ENCODE measurements around the gene LBH. TPM values are rescaled to one million over a fixed set of nuclear protein-coding genes. Genes with fewer than 3 reads are reported as not detected.
"Not testable (repeated sequence)": the region's sequence is repeated elsewhere in the genome, so short reads cannot be mapped to it uniquely, and the experiment has no call there.

Gene LBH
- total RNA-seq, 1 experiment from 2014 or later = 1.1 TPM

- H3K9me3 Mint-ChIP-seq (ENCODE audit: unreplicated experiment) = no peaks in the 10 kb centered on the region
- CTCF ChIA-PET = interaction anchor here (0.7 to 2.1 kb wide), 5 partner anchors 14 to 100 kb away, joined by 3 to 8 read pairs (median 3); no protein-coding TSS in a partner anchor
- POLR2A ChIA-PET = no interaction called here
- no peaks in the 10 kb centered on the region for H3K36me3 Mint-ChIP-seq (ENCODE audit: insufficient read depth, unreplicated experiment)
- intact Hi-C loops (cut with micrococcal nuclease) = no loop called here
- BruUV-seq (replicated peaks) = no TSS peak
- no peak for TF ChIP-seq CTCF (IDR thresholded peaks at IDR 0.05; ENCODE audit: unreplicated experiment)
- no peak overlapping the region for H3K4me3 Mint-ChIP-seq (ENCODE audit: unreplicated experiment)
- no peaks in the 10 kb centered on the region for H3K27me3 Mint-ChIP-seq (ENCODE audit: insufficient read depth, unreplicated experiment)
- H3K4me1 Mint-ChIP-seq (ENCODE audit: insufficient read depth, unreplicated experiment) = peaks cover 22% of the 10 kb centered on the region
- no peak overlapping the region for H3K27ac Mint-ChIP-seq (ENCODE audit: low read depth, unreplicated experiment)
- DNase-seq (ENCODE audit: unreplicated experiment) = no peak
These were observed 36.0 kb downstream of the LBH start for GRCh38 chr2:30267161-30267975.

GRCh38 chr2:30268296-30268871 lies 37.0 kb downstream of the LBH start:
- no TSS peak for BruUV-seq (replicated peaks)
- TF ChIP-seq CTCF (IDR thresholded peaks at IDR 0.05; ENCODE audit: unreplicated experiment) = no peak
- Mint-ChIP-seq H3K4me3 (ENCODE audit: unreplicated experiment) (no peak overlapping the region), H3K9me3 (ENCODE audit: unreplicated experiment) (no peaks in the 10 kb centered on the region), H3K27ac (ENCODE audit: low read depth, unreplicated experiment) (no peak overlapping the region), H3K36me3 (ENCODE audit: insufficient read depth, unreplicated experiment) (no peaks in the 10 kb centered on the region), H3K4me1 (ENCODE audit: insufficient read depth, unreplicated experiment) (peaks cover 28% of the 10 kb centered on the region), H3K27me3 (ENCODE audit: insufficient read depth, unreplicated experiment) (no peaks in the 10 kb centered on the region)
- POLR2A ChIA-PET = interaction anchor here (0.5 kb wide), 1 partner anchor 204 kb away, joined by 3 read pairs; no protein-coding TSS in a partner anchor
- intact Hi-C loops (cut with micrococcal nuclease) = no loop called here
- CTCF ChIA-PET = interaction anchor here (0.5 to 2.1 kb wide), 6 partner anchors 15 to 903 kb away, joined by 3 to 8 read pairs (median 3); no protein-coding TSS in a partner anchor
- DNase-seq (ENCODE audit: unreplicated experiment) = no peak

- H3K27me3 Mint-ChIP-seq (ENCODE audit: insufficient read depth, unreplicated experiment); H3K9me3 Mint-ChIP-seq (ENCODE audit: unreplicated experiment); H3K4me3 Mint-ChIP-seq (ENCODE audit: unreplicated experiment); H3K27ac Mint-ChIP-seq (ENCODE audit: low read depth, unreplicated experiment); BruUV-seq (replicated peaks); intact Hi-C loops (cut with micrococcal nuclease); DNase-seq (ENCODE audit: unreplicated experiment); H3K36me3 Mint-ChIP-seq (ENCODE audit: insufficient read depth, unreplicated experiment): not testable (repeated sequence)
- peaks cover 32% of the 10 kb centered on the region for H3K4me1 Mint-ChIP-seq (ENCODE audit: insufficient read depth, unreplicated experiment)
- POLR2A ChIA-PET = interaction anchor here (0.5 to 1.8 kb wide), 4 partner anchors 18 to 434 kb away, joined by 3 to 4 read pairs (median 3); no protein-coding TSS in a partner anchor
- CTCF ChIA-PET = interaction anchor here (0.6 to 1.6 kb wide), 2 partner anchors 9 to 29 kb away, joined by 3 read pairs; no protein-coding TSS in a partner anchor
These were observed 37.9 kb downstream of the LBH start for GRCh38 chr2:30269114-30269770.

GRCh38 chr2:30269771-30270145 lies 38.4 kb downstream of the LBH start:
- Mint-ChIP-seq H3K9me3 (ENCODE audit: unreplicated experiment) (no peaks in the 10 kb centered on the region), H3K36me3 (ENCODE audit: insufficient read depth, unreplicated experiment) (no peaks in the 10 kb centered on the region), H3K27me3 (ENCODE audit: insufficient read depth, unreplicated experiment) (no peaks in the 10 kb centered on the region), H3K4me1 (ENCODE audit: insufficient read depth, unreplicated experiment) (peaks cover 37% of the 10 kb centered on the region), H3K4me3 (ENCODE audit: unreplicated experiment) (no peak overlapping the region), H3K27ac (ENCODE audit: low read depth, unreplicated experiment) (no peak overlapping the region)
- CTCF ChIA-PET = interaction anchor here (0.6 kb wide), 1 partner anchor 9 kb away, joined by 3 read pairs; no protein-coding TSS in a partner anchor
- TF ChIP-seq CTCF (IDR thresholded peaks at IDR 0.05; ENCODE audit: unreplicated experiment) = no peak
- no TSS peak for BruUV-seq (replicated peaks)
- intact Hi-C loops (cut with micrococcal nuclease) = loop anchor here (5.0 kb wide), 1 partner anchor 37 kb away; the partner anchor contains the start of gene LBH
- POLR2A ChIA-PET = interaction anchor here (0.6 to 1.8 kb wide), 2 partner anchors 17 to 22 kb away, joined by 3 to 4 read pairs; no protein-coding TSS in a partner anchor
- DNase-seq (ENCODE audit: unreplicated experiment) = no peak
